Loucy (cell line): ENCODE results near the gene ARHGAP24.

Experiments used
- H2AFZ ChIP-seq: fragments of 200-600 bp; sonication (generic); 2 replicates; pipeline ENCODE4 v1.6.0; 2016; ENCODE audit warnings: antibody characterized with exemption, mild to moderate bottlenecking, low read length, moderate library complexity
- H3F3A ChIP-seq: fragments of 200-600 bp; 2 replicates; pipeline ENCODE4 v1.6.0; 2016; ENCODE audit warnings: antibody characterized with exemption, low read depth, mild to moderate bottlenecking
- H3K27me3 ChIP-seq: fragments of 200-600 bp; sonication (generic); 2 replicates; pipeline ENCODE4 v1.6.1; 2014; ENCODE audit warnings: low read length, mild to moderate bottlenecking; ENCODE audit not compliant: insufficient read depth, poor library complexity, severe bottlenecking
- H3K36me3 ChIP-seq: fragments of 200-600 bp; sonication (generic); 2 replicates; pipeline ENCODE4 v1.6.1; 2016; ENCODE audit warnings: low read length; ENCODE audit not compliant: insufficient read depth
- H3K4me1 ChIP-seq: fragments of 200-600 bp; sonication (generic); 2 replicates; pipeline ENCODE4 v1.5.1; 2014; ENCODE audit warnings: low read length, mild to moderate bottlenecking; ENCODE audit not compliant: insufficient read depth, poor library complexity, severe bottlenecking
- H3K4me2 ChIP-seq: fragments of 200-600 bp; sonication (generic); 2 replicates; pipeline ENCODE4 v1.6.0; 2014; ENCODE audit warnings: antibody characterized with exemption, low read length, low read depth, mild to moderate bottlenecking; ENCODE audit not compliant: poor library complexity, severe bottlenecking
- H3K4me3 ChIP-seq: fragments of 200-600 bp; sonication (generic); 2 replicates; pipeline ENCODE4 v1.5.1; 2014; ENCODE audit warnings: low read length, mild to moderate bottlenecking, mixed read lengths; ENCODE audit not compliant: poor library complexity, severe bottlenecking
- H3K79me2 ChIP-seq: fragments of 200-600 bp; sonication (generic); 2 replicates; pipeline ENCODE4 v1.6.1; 2014; ENCODE audit warnings: low read length; ENCODE audit not compliant: insufficient read depth
- H3K9ac ChIP-seq: fragments of 200-600 bp; sonication (generic); 2 replicates; pipeline ENCODE4 v1.6.0; 2014; ENCODE audit warnings: mild to moderate bottlenecking, low read depth, low read length, moderate library complexity; ENCODE audit not compliant: poor library complexity, severe bottlenecking
- H3K9me2 ChIP-seq: fragments of 200-600 bp; sonication (generic); replicated peaks from 2 replicates; pipeline ENCODE4 v1.6.1; 2016; ENCODE audit warnings: low read depth, low read length, mixed read lengths
- H3K9me3 ChIP-seq: fragments of 200-600 bp; sonication (generic); 2 replicates; pipeline ENCODE4 v1.6.1; 2014; ENCODE audit warnings: mild to moderate bottlenecking, antibody characterized with exemption, low read length, low read depth; ENCODE audit not compliant: insufficient read depth
- H4K20me1 ChIP-seq: fragments of 200-600 bp; sonication (generic); 2 replicates; pipeline ENCODE4 v1.6.0; 2014; ENCODE audit warnings: antibody characterized with exemption, low read length, mild to moderate bottlenecking; ENCODE audit not compliant: insufficient read depth, poor library complexity, severe bottlenecking
- CTCF ChIP-seq: fragments of 200-600 bp; sonication (generic); conservative IDR thresholded peaks from 2 replicates; pipeline ENCODE4 v1.5.1; 2014; ENCODE audit warnings: mild to moderate bottlenecking, antibody characterized with exemption, low read length
- EZH2phosphoT487 ChIP-seq: fragments of 200-600 bp; IDR thresholded peaks from 2 replicates; pipeline ENCODE4 v1.6.1; 2018; ENCODE audit warnings: antibody characterized with exemption, mild to moderate bottlenecking, moderate library complexity, borderline replicate concordance

ARHGAP24 gene

GRCh38 chr4:85952972-85953650, 478.2 kb downstream of the ARHGAP24 start:
- H3K9me2 ChIP-seq = no peaks in the 10 kb centered on the region
- H3K9me3 ChIP-seq = no peaks in the 10 kb centered on the region
- H3K4me3 ChIP-seq = no peak overlapping the region
- H3K36me3 ChIP-seq = no peaks in the 10 kb centered on the region
- H4K20me1 ChIP-seq = no peaks in the 10 kb centered on the region
- H3F3A ChIP-seq = no peaks in the 10 kb centered on the region
- no peak overlapping the region for H3K9ac ChIP-seq
- TF ChIP-seq CTCF = no peak
- no peak for TF ChIP-seq EZH2phosphoT487
- H3K79me2 ChIP-seq = no peaks in the 10 kb centered on the region
- peaks cover 32% of the 10 kb centered on the region for H3K4me1 ChIP-seq
- H2AFZ ChIP-seq = 0 out of 2 replicates have a peak overlapping the region, but pooled peaks have one; percentile 23
- H3K4me2 ChIP-seq = no peak overlapping the region
- H3K27me3 ChIP-seq = no peaks in the 10 kb centered on the region

- no peaks in the 10 kb centered on the region for H3K9me2 ChIP-seq
- no peaks in the 10 kb centered on the region for H4K20me1 ChIP-seq
- no peaks in the 10 kb centered on the region for H3K27me3 ChIP-seq
- H3K9ac ChIP-seq = no peak overlapping the region
- H3K4me1 ChIP-seq = peaks cover 36% of the 10 kb centered on the region
- no peak overlapping the region for H2AFZ ChIP-seq
- no peaks in the 10 kb centered on the region for H3F3A ChIP-seq
- H3K79me2 ChIP-seq = no peaks in the 10 kb centered on the region
- no peaks in the 10 kb centered on the region for H3K9me3 ChIP-seq
- H3K36me3 ChIP-seq = no peaks in the 10 kb centered on the region
- H3K4me3 ChIP-seq = no peak overlapping the region
- TF ChIP-seq CTCF = no peak
- no peak for TF ChIP-seq EZH2phosphoT487
- H3K4me2 ChIP-seq = no peak overlapping the region
Observed at GRCh38 chr4:85953651-85954018, 478.7 kb downstream of the ARHGAP24 start.

GRCh38 chr4:85955620-85956292, 480.8 kb downstream of the ARHGAP24 start:
- peak overlapping the region; percentile 13 for H3K4me2 ChIP-seq
- peaks cover 36% of the 10 kb centered on the region for H3K4me1 ChIP-seq
- H3K4me3 ChIP-seq = no peak overlapping the region
- TF ChIP-seq EZH2phosphoT487 = no peak
- no peak for TF ChIP-seq CTCF
- no peaks in the 10 kb centered on the region for H3K79me2 ChIP-seq
- H3K36me3 ChIP-seq = no peaks in the 10 kb centered on the region
- H3K9ac ChIP-seq = no peak overlapping the region
- H3K9me3 ChIP-seq = no peaks in the 10 kb centered on the region
- H3K27me3 ChIP-seq = no peaks in the 10 kb centered on the region
- H3F3A ChIP-seq = no peaks in the 10 kb centered on the region
- H2AFZ ChIP-seq = peak overlapping the region; percentile 75; the same call in 1 of the 2 replicates
- H4K20me1 ChIP-seq = no peaks in the 10 kb centered on the region
- H3K9me2 ChIP-seq = no peaks in the 10 kb centered on the region
